GM19238 (cell line): ENCODE measurements around the gene APLF.
"Not testable (repeated sequence)": the region's sequence is repeated elsewhere in the genome, so short reads cannot be mapped to it uniquely, and the experiment has no call there.

ENCODE experiments used
- DNase-seq: peaks from one replicate; pipeline ENCODE4 v3.0.0; 2011; ENCODE audit warnings: low spot score; ENCODE audit not compliant: insufficient read length

The APLF gene

DNA sequence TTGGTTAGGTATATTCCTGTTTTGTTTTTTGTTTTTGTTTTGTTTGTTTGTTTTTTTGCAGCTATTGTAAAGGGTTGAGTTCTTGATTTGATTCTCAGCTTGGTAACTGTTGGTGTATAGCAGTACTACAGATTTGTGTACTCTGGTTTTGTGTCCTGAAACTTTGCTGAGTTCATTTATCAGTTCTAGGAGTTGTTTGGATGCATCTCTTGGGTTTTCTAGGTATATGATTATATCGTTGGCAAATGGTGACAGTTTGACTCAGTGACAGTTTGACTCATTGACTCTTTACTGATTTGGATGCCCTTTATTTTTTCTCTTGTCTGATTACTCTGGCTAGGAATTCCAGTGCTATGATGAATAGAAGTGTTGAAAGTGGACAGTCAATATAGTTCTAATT, 53.7 kb downstream of the APLF start:
- no peak for DNase-seq

DNA sequence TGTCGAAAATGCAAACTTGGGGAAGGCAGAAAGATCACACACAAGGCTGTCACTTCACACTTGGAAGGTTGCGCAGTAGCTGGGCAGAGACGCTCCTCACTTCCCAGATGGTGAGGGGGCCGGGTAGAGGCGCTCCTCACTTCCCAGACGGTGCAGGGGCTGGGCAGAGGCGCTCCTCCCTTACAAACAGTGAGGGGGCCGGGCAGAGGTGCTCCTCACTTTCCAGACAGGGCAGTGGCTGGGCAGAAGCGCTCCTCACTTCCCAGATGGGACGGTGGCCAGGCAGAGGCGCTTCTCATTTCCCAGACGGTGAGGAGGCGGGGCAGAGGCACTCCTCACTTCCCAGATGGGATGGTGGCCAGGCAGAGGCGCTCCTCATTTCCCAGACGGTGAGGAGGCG, 59.6 kb downstream of the APLF start:
- not testable (repeated sequence) for DNase-seq

DNA sequence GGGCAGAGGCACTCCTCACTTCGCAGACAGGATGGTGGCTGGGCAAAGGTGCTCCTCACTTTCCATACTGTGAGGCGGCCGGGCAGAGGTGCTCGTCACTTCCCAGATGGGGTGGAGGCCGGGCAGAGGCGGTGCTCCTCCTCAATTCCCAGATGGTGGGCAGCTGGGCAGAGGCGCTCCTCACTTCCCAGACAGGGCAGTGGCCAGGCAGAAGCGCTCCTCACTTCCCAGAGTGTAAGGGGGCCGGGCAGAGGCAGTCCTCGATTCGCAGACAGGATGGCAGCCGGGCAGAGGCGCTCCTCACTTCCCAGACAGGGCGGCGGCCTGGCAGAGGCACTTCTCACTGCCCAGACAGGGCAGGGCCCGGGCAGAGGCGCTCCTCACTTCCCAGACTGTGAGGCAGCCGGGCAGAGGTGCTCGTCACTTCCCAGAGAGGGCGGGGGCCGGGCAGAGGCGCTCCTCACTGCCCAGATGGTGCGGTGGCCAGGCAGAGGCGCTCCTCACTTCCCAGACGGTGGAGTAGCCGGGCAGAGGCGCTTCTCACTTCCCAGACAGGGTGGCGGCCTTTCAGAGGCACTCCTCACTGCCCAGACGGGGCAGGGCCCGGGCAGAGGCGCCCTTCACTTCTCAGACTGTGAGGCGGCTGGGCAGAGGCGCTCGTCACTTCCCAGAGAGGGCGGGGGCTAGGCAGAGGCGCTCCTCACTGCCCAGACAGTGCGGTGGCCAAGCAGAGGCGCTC, 60.1 kb downstream of the APLF start:
- DNase-seq = not testable (repeated sequence)

DNA sequence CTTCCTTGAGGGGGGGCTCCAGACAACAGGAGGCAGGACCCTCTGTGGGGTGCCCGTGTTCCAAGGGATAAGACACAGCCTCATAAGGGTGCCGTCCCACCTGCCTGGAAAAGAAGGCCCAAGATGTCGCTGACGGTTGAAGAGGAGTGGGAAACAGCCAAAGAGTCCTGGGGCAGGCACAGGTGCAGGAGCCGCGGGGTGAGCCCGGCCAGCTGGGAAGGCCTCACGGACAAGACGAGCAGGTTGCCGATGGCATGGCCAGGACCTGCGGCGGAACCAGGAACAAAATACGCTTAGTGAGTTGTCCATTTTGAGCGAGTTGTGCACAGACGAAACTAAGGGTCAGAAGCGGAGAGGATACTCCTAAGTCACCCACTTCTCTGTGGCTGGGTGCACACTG, 61.8 kb downstream of the APLF start:
- not testable (repeated sequence) for DNase-seq

DNA sequence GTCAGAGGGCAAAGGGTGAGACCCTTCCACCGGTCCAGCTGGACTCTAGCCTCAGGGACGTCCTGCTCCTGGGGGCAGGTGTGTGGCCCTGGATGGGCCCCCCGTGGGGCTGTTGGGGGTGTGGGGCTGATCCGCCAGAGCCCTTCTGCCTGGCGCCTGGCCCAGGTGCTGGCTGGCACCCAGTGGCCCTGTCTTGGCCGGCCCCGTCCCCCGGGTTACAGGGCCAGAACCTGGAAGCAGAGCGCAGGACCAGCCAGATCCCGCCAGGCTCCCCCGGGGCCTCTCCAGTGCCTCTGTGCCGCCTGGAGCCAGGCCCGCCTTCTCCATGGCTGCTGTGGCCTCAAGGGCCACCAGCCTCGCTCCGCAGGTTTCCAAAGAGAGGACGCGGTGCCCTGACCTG, 62.3 kb downstream of the APLF start:
- DNase-seq = not testable (repeated sequence)

DNA sequence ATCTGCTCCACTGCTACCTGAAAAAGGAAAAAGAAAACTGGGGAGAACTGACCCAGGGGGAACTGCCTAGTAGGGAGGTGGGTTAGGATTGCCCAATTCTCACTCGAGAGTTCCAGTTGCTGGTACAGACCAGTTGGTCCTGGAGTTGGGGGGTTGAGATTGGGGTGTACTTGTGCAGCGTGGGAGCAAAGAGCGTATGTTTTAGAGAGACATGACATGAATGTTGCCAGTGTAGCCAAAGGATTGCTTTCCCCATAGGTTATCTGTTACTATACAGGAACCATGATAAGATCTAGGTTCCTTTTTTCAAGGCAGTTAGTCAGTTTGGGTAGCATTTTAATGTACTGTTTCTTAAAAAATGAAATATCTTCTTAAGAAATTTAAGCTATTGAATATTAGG, 68.6 kb downstream of the APLF start:
- DNase-seq = no peak

DNA sequence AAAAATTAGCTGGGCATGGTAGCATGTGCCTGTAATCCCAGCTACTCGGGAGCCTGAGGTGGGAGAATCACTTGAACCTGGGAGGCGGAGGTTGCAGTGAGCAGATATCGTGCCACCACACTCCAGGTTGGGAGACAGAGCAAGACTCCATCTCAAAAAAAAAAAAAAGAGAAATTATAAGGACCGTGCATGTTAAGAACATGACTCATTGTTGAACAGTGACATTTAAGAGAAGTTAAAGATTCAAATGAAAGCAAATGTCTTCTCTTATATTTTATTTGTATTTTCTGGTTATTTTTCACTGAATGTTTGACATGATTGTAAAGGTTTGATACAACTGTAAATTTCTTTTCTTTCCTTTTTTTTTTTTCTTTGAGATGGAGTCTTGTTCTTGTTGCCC, 69.6 kb downstream of the APLF start:
- DNase-seq = no peak

DNA sequence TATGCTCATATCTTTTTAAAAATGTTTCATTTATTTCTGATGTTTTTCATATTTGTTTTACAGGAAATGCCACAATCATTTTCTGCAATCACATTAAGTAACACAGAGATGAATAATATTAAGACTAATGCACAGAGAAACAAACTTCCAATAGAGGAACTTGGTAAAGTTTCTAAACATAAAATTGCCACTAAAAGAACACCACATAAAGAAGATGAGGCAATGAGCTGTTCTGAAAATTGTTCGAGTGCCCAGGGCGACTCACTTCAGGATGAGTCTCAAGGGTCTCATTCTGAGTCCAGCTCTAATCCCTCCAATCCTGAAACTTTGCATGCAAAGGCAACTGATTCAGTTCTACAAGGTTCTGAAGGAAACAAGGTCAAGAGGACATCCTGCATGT, 70.4 kb downstream of the APLF start:
- DNase-seq = no peak

DNA sequence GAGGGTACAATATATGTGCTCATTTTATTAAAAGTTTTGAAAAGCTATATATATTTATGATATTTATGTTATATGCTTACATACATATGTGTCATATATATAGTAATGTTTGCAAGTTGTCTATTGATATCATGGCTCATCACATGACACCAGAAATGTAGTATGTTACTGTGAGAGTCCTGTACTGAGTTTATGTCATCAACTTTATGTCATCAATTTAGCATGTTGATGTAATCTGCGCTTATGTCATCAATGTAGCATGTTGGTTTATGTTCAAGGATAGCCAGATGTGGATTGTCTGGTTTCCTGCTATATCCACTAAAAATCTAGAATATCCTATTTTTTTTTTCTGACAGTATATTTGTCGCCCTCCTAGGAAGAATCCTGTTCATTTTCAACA, 77.4 kb downstream of the APLF start:
- no peak for DNase-seq

DNA sequence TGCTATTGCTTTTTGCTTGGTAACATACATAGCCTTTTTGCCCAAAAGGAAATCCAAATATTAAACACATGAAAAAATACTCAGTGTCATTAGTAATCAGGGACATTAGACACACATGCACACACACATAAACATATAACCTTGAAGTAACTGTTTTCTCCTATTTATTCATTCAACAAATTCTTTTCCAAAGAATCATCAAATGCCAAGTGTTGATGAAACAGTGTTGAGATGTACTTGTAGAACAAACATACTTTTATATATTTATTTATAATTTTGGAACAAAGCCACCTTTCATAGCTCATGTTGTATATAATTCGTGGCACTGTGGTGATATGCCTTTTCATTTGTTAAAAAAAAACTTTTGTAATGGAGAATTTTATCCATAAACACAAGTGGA, 81.0 kb downstream of the APLF start:
- no peak for DNase-seq

DNA sequence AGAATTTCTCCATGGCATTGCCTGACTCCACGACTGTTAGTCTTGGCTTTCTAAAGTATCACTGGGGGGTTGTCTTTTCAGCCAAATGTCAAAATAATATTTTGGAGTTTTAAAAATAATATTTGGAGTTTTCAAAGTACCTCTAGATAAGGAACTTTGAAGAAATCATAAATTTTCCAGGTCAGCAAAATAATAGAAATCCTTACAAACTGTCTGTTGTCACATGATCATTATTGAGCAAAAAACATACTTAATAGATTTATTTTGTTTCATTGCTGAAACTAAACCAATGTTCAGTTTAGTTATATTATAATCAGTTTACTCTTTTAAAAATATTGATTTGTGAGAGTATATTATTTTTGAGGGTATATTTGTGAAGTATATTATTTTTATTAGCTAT, 85.7 kb downstream of the APLF start:
- no peak for DNase-seq

DNA sequence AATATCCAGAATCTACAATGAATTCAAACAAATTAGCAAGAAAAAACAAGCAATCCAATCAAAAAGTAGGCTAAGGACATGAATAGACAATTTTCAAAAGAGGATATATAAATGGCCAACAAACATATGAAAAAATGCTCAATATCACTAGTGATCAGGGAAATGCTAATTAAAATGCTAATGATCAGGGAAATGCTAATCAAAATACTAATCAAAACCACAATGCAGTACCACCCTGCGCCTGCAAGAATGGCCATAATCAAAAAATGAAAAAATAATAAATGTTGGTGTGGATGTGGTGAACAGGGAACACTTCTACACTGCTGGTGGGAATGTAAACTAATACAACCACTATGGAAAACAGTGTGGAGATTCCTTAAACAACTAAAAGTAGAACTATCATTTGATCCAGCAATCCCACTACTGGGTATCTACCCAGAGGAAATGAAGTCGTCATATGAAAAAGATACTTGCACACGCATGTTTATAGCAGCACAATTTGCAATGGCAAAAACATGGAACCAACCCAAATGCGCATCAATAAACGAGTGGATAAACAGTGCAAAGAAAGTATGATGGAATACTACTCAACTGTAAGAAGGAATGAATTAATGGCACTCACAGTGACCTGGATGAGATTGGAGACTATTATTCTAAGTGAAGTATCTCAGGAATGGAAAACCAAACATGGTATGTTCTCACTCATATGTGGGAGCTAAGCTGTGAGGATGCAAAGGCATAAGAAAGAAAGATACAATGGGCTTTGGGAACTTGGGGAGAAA, 88.2 kb downstream of the APLF start:
- DNase-seq = not testable (repeated sequence)

DNA sequence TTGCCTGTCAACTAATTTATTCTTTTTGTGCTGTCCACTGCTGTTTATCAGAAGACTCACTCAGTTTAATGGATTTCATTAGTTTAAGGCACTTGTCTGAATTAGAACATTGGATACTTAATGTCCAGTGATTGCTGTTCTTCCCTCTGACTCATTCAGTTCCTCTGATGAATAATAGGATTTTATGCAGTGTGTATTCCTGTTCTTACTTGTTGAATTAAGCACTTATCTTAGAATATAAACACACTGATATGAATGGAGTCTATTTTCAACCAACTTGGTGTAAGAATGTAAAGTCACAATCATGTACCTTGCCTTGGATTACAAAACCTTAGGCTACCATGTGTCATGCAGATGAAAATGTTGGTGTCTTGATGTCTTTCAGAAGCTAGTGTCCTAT, 89.0 kb downstream of the APLF start:
- no peak for DNase-seq

DNA sequence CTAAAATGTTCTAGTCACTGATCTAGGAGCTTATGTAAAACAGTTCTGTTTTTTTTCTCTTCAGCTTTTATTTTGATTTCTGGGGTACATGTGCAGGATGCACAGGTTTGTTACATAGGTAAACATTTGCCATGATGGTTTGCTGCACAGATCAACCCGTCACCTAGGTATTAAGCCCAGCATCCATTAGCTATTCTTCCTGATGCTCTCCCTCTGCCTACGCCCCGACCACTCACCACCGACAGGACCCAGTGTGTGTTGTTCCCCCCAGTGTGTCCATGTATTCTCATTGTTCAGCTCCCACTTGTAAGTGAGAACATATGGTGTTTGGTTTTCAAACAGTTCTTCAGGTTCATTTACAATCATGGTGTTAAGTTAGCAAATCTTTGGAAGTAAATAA, 91.2 kb downstream of the APLF start:
- DNase-seq = no peak

DNA sequence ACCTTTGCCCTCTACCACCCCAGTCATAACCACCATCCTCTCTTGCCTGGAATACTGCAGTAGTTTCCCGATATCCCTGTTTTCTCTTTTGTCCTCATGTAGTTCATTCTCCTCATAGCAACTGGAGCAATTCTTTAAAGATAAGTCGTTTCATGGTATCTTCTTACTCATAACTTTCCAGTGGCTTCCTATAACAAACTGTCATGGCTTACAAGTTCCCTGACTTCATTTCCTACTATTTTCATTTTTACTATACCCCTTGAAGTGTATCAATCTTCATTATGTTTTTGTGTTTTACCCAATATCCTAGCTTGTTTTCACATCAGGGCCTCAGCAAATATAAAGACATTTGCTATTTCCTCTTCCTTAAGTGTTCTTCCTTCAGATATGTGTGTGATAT, 92.3 kb downstream of the APLF start:
- no peak for DNase-seq

DNA sequence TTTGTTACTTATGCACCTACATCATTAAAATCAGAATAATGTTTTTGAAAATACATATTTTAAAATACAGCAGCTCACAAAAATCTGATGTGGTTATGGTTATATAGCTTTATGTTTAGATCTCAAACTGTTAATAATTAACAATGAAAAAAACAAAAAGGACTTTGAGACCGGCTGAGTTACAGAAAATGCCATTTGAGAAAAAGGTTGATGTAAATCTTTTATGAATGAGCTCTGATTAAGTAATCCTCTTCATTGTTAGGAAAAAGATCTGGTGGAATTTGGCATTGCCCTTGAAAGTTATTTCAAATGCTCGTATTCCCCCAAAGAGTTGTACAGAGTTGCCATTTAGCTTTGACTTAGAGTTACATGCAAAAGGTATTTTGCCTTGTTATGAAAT, 93.2 kb downstream of the APLF start:
- no peak for DNase-seq

DNA sequence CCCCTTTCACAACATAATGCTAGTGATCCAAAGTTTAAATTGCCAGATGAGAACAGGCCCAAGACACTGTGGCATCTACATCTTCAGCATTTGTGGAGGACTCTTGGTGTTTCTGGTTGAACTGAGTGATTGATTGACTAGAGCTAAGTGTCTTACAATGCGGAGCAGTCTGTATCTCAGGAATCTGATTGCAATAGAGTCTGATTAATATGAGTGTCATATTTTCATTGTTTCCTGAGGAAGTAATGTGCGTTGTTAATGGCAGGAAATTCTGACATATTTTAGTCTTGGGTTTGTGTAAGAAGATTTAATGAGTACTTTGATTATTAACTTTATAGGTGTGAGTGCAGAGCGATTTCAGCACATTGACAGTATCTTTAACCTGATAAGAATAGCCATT, 94.0 kb downstream of the APLF start:
- no peak for DNase-seq

DNA sequence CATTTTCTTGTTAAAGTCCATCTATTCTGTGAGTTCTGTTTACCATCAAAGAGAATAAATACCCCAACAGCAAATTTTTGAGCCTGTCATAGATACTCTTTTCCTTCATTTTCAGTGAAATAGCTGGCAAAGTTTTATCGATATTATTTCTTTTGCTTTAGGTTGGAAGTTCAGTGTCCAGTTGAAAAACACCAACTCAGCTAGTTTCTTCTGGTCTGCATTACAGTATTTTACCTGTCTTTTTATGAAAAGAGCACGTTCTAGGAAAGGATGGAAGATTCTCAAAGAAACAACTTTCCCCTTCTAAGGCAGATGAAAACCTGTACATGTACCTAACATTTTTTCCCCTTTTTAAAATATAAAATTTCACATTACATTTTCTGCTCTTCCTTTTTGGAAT, 95.5 kb downstream of the APLF start:
- DNase-seq = no peak

DNA sequence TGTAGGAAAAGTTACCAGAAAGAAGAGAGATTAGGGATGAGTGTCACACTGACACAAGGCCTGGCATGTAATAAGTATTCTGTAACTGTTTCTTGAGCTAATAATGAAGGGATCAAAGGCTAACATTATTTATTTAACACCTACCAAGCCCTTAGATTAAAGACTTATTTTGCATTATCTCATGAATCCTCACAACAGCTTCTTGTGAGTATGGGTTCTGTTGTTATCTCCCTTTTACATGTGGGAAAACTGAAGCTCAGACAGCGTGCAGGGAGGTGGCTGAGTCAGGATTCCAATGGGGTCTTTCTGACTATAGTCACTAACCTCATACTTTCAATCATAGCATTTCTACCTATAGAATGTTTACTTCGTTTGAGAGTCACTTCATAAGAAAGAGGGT, 97.0 kb downstream of the APLF start:
- DNase-seq = no peak

DNA sequence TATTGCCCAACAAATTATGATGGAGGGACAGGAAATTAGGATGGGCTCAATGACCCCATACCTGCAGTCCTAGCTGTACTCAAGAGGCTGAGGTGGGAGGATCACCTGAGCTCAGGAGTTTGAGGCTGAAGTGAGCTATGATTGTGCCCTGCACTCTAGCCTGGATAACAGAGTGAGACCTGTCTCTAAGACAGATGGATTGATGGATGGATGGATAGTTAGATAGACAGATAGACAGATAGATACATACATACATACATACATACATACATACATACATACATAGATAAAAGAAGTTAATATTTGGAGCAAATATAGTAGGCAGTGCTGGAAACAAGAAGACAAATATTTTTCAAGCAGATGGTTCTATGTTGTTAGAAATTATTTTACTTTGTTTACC, 97.9 kb downstream of the APLF start:
- no peak for DNase-seq

DNA sequence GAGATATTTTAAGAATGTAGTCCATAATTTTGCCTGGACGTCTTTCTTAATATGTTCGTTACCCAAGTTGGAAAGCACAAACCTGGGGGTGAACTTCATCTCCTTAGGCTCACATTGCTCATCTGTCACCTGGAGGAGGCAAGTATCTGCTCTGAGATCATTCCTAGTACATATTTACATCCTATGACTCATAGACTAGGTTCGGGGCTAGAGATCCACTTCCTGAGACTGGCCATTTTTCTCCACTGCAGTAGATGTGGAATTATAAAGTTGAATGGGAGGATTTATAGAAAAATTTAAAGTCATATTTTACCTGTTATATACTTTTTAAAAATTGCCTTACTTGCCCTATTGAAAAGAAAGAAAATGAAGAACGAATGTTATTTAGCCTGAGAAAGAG, 98.5 kb downstream of the APLF start:
- no peak for DNase-seq

DNA sequence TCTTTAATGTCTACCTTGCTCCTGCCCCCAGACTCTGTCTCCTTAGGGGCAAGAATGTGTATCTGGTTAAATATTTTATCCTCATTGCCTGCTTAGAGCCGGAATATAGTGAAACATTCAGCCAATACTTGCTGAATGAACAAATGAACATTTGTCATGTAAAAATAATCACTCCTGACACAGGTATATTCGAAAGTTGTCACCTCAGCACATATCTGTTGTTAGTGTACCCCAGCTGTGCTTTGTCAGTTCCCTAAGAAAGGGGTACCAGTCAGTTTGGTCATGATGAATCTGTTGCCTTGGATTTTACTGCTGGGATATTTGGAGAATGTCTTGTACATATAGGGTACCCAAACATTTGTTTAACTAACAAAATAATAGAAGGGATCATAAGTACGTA, 99.0 kb downstream of the APLF start:
- no peak for DNase-seq

DNA sequence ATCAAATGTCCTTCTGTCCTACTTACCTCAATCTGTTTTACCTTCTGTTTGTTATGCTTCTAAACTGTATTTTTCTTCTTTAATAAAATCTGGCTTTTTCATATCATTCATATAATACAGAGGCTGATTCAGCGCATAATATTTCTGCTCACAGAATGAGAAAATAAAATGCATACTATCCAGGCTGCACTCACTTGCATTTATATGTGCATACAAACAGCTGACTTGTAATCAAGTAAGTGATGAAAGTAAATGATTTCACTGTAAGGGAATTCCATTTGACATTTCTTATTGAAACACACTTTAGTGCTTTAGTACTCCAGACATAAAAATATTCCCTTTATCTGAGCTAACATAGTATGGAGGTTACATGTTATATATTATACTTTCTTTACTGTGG, 100.7 kb downstream of the APLF start:
- DNase-seq = no peak
